Inferior parietal cortex (tissue), 1 donor: ENCODE measurements around the gene MTSS2.

Source experiments
- DNase-seq: peaks from one replicate; pipeline ENCODE4 v3.0.0-alpha.2; 2016; ENCODE audit errors: extremely low spot score

The MTSS2 gene

GRCh38 chr16:70685938-70686375 is at the start of gene MTSS2:
TSS of gene MTSS2 (minus strand) at chr16:70686053. CDS start at chr16:70685791, 262 bp downstream.
- DNase-seq: peak; percentile 69

GRCh38 chr16:70735141-70735979 is 49.5 kb upstream of the MTSS2 start:
- no peak for DNase-seq

GRCh38 chr16:70734522-70735095 is 48.8 kb upstream of the MTSS2 start:
- DNase-seq: no peak

- DNase-seq: no peak
Measured at GRCh38 chr16:70730944-70731343, 45.1 kb upstream of the MTSS2 start.

- no peak for DNase-seq
Measured at GRCh38 chr16:70730031-70730430, 44.2 kb upstream of the MTSS2 start.

- no peak for DNase-seq
Measured at GRCh38 chr16:70729292-70729691, 43.4 kb upstream of the MTSS2 start.

- no peak for DNase-seq
Measured at GRCh38 chr16:70728150-70728549, 42.3 kb upstream of the MTSS2 start.

GRCh38 chr16:70726892-70727361 is 41.1 kb upstream of the MTSS2 start:
- DNase-seq: no peak

GRCh38 chr16:70725912-70726828 is 40.3 kb upstream of the MTSS2 start:
- DNase-seq: peak; percentile 78

GRCh38 chr16:70725024-70725911 is 39.4 kb upstream of the MTSS2 start:
- DNase-seq: no peak

- DNase-seq: no peak
Measured at GRCh38 chr16:70724146-70725023, 38.5 kb upstream of the MTSS2 start.

GRCh38 chr16:70723740-70724145 is 37.9 kb upstream of the MTSS2 start:
- no peak for DNase-seq

- no peak for DNase-seq
Measured at GRCh38 chr16:70721202-70721963, 35.5 kb upstream of the MTSS2 start.

GRCh38 chr16:70720425-70721201 is 34.8 kb upstream of the MTSS2 start:
- no peak for DNase-seq

- no peak for DNase-seq
Measured at GRCh38 chr16:70717065-70717464, 31.2 kb upstream of the MTSS2 start.

- no peak for DNase-seq
Measured at GRCh38 chr16:70715860-70716357, 30.1 kb upstream of the MTSS2 start.

GRCh38 chr16:70715055-70715858 is 29.4 kb upstream of the MTSS2 start:
- no peak for DNase-seq
